ENCODE measurements around the gene COG5. TPM values are rescaled to one million over a fixed set of nuclear protein-coding genes. Genes with fewer than 3 reads are reported as not detected.

COG5 gene
- total RNA-seq, 1 donor from 2014 or later, result 29.5 TPM

DNA sequence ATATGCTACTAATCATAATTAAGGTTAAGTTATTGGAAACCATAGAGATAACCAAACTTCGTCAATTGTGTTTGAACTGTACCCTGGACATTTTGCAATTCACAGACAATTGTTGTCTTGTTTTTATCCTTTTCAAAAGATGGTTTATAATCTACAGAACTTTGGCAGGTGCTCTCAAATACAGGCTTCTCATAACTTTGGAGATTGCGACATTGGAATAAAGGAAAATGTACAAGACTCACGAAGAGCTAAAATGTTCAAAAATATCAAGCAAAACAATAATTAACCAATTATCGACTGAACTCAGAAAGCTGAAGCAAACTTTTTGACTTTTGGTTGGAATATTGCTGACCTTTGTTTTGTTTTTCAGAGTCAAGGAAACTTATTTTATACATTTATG lies 182.3 kb downstream of the COG5 start:
- DNase-seq, result no peak
- Mint-ChIP-seq H3K4me1 (ENCODE audit: low read depth, unreplicated experiment) (peaks cover 15% of the 10 kb centered on the region), H3K36me3 (ENCODE audit: unreplicated experiment) (peaks cover 6% of the 10 kb centered on the region), H3K9me3 (ENCODE audit: unreplicated experiment) (peaks cover 11% of the 10 kb centered on the region), H3K27ac (ENCODE audit: unreplicated experiment) (no peak overlapping the region), H3K4me3 (ENCODE audit: unreplicated experiment) (no peak overlapping the region), H3K27me3 (ENCODE audit: unreplicated experiment) (peaks cover 8% of the 10 kb centered on the region)
- no peak for TF ChIP-seq CTCF (IDR thresholded peaks at IDR 0.05; ENCODE audit: partially characterized antibody, unreplicated experiment)

- DNase-seq, result no peak
- TF ChIP-seq CTCF (IDR thresholded peaks at IDR 0.05; ENCODE audit: partially characterized antibody, unreplicated experiment), result no peak
- Mint-ChIP-seq H3K27me3 (ENCODE audit: unreplicated experiment) (no peaks in the 10 kb centered on the region), H3K27ac (ENCODE audit: unreplicated experiment) (no peak overlapping the region), H3K36me3 (ENCODE audit: unreplicated experiment) (peaks cover 1% of the 10 kb centered on the region), H3K4me3 (ENCODE audit: unreplicated experiment) (no peak overlapping the region), H3K9me3 (ENCODE audit: unreplicated experiment) (no peaks in the 10 kb centered on the region), H3K4me1 (ENCODE audit: low read depth, unreplicated experiment) (no peaks in the 10 kb centered on the region)
Observed at GRCh38 chr7:107373354-107373753, 190.4 kb downstream of the COG5 start.

- Mint-ChIP-seq H3K27ac (ENCODE audit: unreplicated experiment) (no peak overlapping the region), H3K36me3 (ENCODE audit: unreplicated experiment) (no peaks in the 10 kb centered on the region), H3K9me3 (ENCODE audit: unreplicated experiment) (no peaks in the 10 kb centered on the region), H3K4me3 (ENCODE audit: unreplicated experiment) (no peak overlapping the region), H3K27me3 (ENCODE audit: unreplicated experiment) (no peaks in the 10 kb centered on the region), H3K4me1 (ENCODE audit: low read depth, unreplicated experiment) (no peaks in the 10 kb centered on the region)
- no peak for DNase-seq
- TF ChIP-seq CTCF (IDR thresholded peaks at IDR 0.05; ENCODE audit: partially characterized antibody, unreplicated experiment), result no peak
Observed at GRCh38 chr7:107372298-107372697, 191.4 kb downstream of the COG5 start.

DNA sequence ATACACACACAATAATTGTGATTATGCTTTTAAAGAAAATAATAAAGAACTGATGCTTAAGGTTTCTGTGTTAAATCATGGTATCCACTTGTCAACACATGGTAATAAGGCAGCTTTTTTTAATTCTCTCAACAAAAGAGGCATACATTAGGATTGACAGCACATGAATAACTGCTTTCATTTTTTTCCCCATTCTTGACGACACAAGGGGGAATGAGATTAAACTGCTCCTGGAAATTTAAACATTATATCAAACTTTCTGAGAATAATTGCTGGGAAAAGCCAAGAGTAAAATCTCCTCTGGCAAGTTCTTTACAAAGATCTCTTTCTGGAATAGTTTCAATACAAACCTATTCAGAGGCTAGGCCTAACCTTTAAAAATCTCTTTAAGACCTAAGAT lies 192.9 kb downstream of the COG5 start:
- Mint-ChIP-seq H3K9me3 (ENCODE audit: unreplicated experiment) (no peaks in the 10 kb centered on the region), H3K27me3 (ENCODE audit: unreplicated experiment) (no peaks in the 10 kb centered on the region), H3K27ac (ENCODE audit: unreplicated experiment) (no peak overlapping the region), H3K4me1 (ENCODE audit: low read depth, unreplicated experiment) (no peaks in the 10 kb centered on the region), H3K36me3 (ENCODE audit: unreplicated experiment) (no peaks in the 10 kb centered on the region), H3K4me3 (ENCODE audit: unreplicated experiment) (no peak overlapping the region)
- TF ChIP-seq CTCF (IDR thresholded peaks at IDR 0.05; ENCODE audit: partially characterized antibody, unreplicated experiment), result no peak
- DNase-seq, result no peak

- H3K27ac Mint-ChIP-seq (ENCODE audit: unreplicated experiment), result no peak overlapping the region
- no peaks in the 10 kb centered on the region for H3K4me1 Mint-ChIP-seq (ENCODE audit: low read depth, unreplicated experiment)
- no peak overlapping the region for H3K4me3 Mint-ChIP-seq (ENCODE audit: unreplicated experiment)
- H3K9me3 Mint-ChIP-seq (ENCODE audit: unreplicated experiment), result peaks cover under 1% of the 10 kb centered on the region
- peaks cover 14% of the 10 kb centered on the region for H3K36me3 Mint-ChIP-seq (ENCODE audit: unreplicated experiment)
- DNase-seq, result no peak
- H3K27me3 Mint-ChIP-seq (ENCODE audit: unreplicated experiment), result no peaks in the 10 kb centered on the region
- no peak for TF ChIP-seq CTCF (IDR thresholded peaks at IDR 0.05; ENCODE audit: partially characterized antibody, unreplicated experiment)
Observed at GRCh38 chr7:107364787-107365186, 198.9 kb downstream of the COG5 start.
